ENCODE measurements around the gene TEX38.

- TF ChIP-seq CTCF (IDR thresholded peaks at IDR 0.05): no peak
- no peak for TF ChIP-seq POLR2AphosphoS5 (IDR thresholded peaks at IDR 0.05; ENCODE audit: low read depth, low read length)
Measured at GRCh38 chr1:46655848-46656247, 15.8 kb upstream of the TEX38 start.

Measured in Panc1 (cell line).